ENCODE results near the gene RSKR. TPM values are rescaled to one million over a fixed set of nuclear protein-coding genes. Genes with fewer than 3 reads are reported as not detected.

Gene RSKR
- total RNA-seq, 1 experiment from 2014 or later: 17.2 TPM

- Histone ChIP-seq H3K36me3 (ENCODE audit: control insufficient read depth, insufficient read depth, low read length) (peaks cover 17% of the 10 kb centered on the region), H3K9me3 (ENCODE audit: control insufficient read depth, insufficient read depth, low read depth, low read length) (no peaks in the 10 kb centered on the region), H3K27ac (ENCODE audit: low read length) (no peak overlapping the region), H3K27me3 (ENCODE audit: control insufficient read depth, insufficient read depth, low read length) (no peaks in the 10 kb centered on the region), H3K4me1 (ENCODE audit: control insufficient read depth, insufficient read depth, low read length) (peaks cover 5% of the 10 kb centered on the region; the same call in 1 of the 2 replicates), H3K4me3 (ENCODE audit: low read depth in 2 of 2, low read length in 2 of 2) (no peak overlapping the region)
- no peak for DNase-seq (ENCODE audit: low read depth, low spot score)
- in situ Hi-C loops (cut with HindIII; ENCODE audit: low pct_unique_long_range_greater_than_20kb, low sequenced_read_pairs): no loop called here
- TF ChIP-seq TCF7L2 (IDR thresholded peaks at IDR 0.05; ENCODE audit: low read depth, low read length) (no peak), SIN3A (IDR thresholded peaks at IDR 0.05; ENCODE audit: borderline replicate concordance, insufficient read depth, low read depth, low read length) (no peak), CTCF (IDR thresholded peaks at IDR 0.05) (no peak), POLR2AphosphoS5 (IDR thresholded peaks at IDR 0.05; ENCODE audit: low read depth, low read length) (no peak)
- TF ChIP-seq, protein P1, sequence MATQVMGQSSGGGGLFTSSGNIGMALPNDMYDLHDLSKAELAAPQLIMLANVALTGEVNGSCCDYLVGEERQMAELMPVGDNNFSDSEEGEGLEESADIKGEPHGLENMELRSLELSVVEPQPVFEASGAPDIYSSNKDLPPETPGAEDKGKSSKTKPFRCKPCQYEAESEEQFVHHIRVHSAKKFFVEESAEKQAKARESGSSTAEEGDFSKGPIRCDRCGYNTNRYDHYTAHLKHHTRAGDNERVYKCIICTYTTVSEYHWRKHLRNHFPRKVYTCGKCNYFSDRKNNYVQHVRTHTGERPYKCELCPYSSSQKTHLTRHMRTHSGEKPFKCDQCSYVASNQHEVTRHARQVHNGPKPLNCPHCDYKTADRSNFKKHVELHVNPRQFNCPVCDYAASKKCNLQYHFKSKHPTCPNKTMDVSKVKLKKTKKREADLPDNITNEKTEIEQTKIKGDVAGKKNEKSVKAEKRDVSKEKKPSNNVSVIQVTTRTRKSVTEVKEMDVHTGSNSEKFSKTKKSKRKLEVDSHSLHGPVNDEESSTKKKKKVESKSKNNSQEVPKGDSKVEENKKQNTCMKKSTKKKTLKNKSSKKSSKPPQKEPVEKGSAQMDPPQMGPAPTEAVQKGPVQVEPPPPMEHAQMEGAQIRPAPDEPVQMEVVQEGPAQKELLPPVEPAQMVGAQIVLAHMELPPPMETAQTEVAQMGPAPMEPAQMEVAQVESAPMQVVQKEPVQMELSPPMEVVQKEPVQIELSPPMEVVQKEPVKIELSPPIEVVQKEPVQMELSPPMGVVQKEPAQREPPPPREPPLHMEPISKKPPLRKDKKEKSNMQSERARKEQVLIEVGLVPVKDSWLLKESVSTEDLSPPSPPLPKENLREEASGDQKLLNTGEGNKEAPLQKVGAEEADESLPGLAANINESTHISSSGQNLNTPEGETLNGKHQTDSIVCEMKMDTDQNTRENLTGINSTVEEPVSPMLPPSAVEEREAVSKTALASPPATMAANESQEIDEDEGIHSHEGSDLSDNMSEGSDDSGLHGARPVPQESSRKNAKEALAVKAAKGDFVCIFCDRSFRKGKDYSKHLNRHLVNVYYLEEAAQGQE (IDR thresholded peaks at IDR 0.05; ENCODE audit: insufficient read depth in 1 of 2, low read depth in 2 of 2, low read length in 1 of 2): no peak
- ChIA-PET CTCF (no interaction called here), POLR2A (no interaction called here)
- no TSS peak for BruUV-seq (replicated peaks)
- intact Hi-C loops (cut with micrococcal nuclease; ENCODE audit: unreplicated experiment): no loop called here
- no peak for ATAC-seq
These were observed 34.5 kb downstream of the RSKR start for GRCh38 chr17:28579526-28579925.

GRCh38 chr17:28578246-28579195, 35.5 kb downstream of the RSKR start:
- DNase-seq (ENCODE audit: low read depth, low spot score) (no peak), ATAC-seq (no peak)
- Histone ChIP-seq H3K4me3 (ENCODE audit: low read depth in 2 of 2, low read length in 2 of 2) (no peak overlapping the region), H3K27me3 (ENCODE audit: control insufficient read depth, insufficient read depth, low read length) (no peaks in the 10 kb centered on the region), H3K27ac (ENCODE audit: low read length) (no peak overlapping the region), H3K36me3 (ENCODE audit: control insufficient read depth, insufficient read depth, low read length) (peaks cover 14% of the 10 kb centered on the region), H3K9me3 (ENCODE audit: control insufficient read depth, insufficient read depth, low read depth, low read length) (no peaks in the 10 kb centered on the region), H3K4me1 (ENCODE audit: control insufficient read depth, insufficient read depth, low read length) (peaks cover 5% of the 10 kb centered on the region; the same call in 1 of the 2 replicates)
- CTCF ChIA-PET: interaction anchor here (0.6 kb wide), 1 partner anchor 10 kb away, joined by 6 read pairs; no protein-coding TSS in a partner anchor
- no peak for TF ChIP-seq SIN3A (IDR thresholded peaks at IDR 0.05; ENCODE audit: borderline replicate concordance, insufficient read depth, low read depth, low read length)
- no peak for TF ChIP-seq POLR2AphosphoS5 (IDR thresholded peaks at IDR 0.05; ENCODE audit: low read depth, low read length)
- no peak for TF ChIP-seq CTCF (IDR thresholded peaks at IDR 0.05)
- TF ChIP-seq, protein P1 (IDR thresholded peaks at IDR 0.05; ENCODE audit: insufficient read depth in 1 of 2, low read depth in 2 of 2, low read length in 1 of 2): no peak
- TF ChIP-seq TCF7L2 (IDR thresholded peaks at IDR 0.05; ENCODE audit: low read depth, low read length): no peak
- no TSS peak for BruUV-seq (replicated peaks)
- intact Hi-C loops (cut with micrococcal nuclease; ENCODE audit: unreplicated experiment) (no loop called here), in situ Hi-C loops (cut with HindIII; ENCODE audit: low pct_unique_long_range_greater_than_20kb, low sequenced_read_pairs) (no loop called here)
- POLR2A ChIA-PET: interaction anchor here (0.5 to 0.6 kb wide), 2 partner anchors 71 to 75 kb away, joined by 5 to 8 read pairs; no protein-coding TSS in a partner anchor
